HCT116 (cell line): Measurements from ENCODE around the gene SNAPC1. TPM values are rescaled to one million over a fixed set of nuclear protein-coding genes. Genes with fewer than 3 reads are reported as not detected.
A peak's percentile ranks its signal among the peaks of the same experiment; 100 is the strongest.

Experiments used
- ATAC-seq: fragments of 200-7000 bp; cut with Tn5 transposase; 2 replicates; pipeline ENCODE4 v1.9.1; 2020; ENCODE audit warnings: mild to moderate bottlenecking, moderate library complexity
- BruUV-seq: library from RNA; stranded (reverse); fragments of 400-500 nt; replicated peaks from 2 replicates; lab custom pipeline; 2021; lab: Mats Ljungman, UMichigan
- CTCF ChIA-PET: fragments of 300-600 bp; sonication (Branson Sonifier 250); formaldehyde crosslinking; loops from one replicate; lab custom pipeline; 2021; ENCODE audit warnings: antibody characterized with exemption; lab: Charles Lee
- POLR2A ChIA-PET: fragments of 300-600, 350-600 bp; sonication (Branson Sonifier 250); formaldehyde crosslinking; loops from one replicate; lab custom pipeline; 2021; ENCODE audit warnings: antibody characterized with exemption; lab: Charles Lee
- RAD21 ChIA-PET, 2 experiments: fragments of 300-600 bp; sonication (Branson Sonifier 250); formaldehyde crosslinking; loops; one replicate each; lab custom pipeline; 2023; ENCODE audit warnings: low total read pairs in 2 of 2; ENCODE audit not compliant: uncharacterized antibody in 2 of 2, unreplicated experiment in 2 of 2, low non-redundant PET in 1 of 2; lab: Charles Lee
- DNase-seq: peaks from one replicate; pipeline ENCODE4 v3.0.0-alpha.2; 2010; ENCODE audit warnings: low read depth, low spot score
- H2AFZ ChIP-seq: fragments of 200-600 bp; shearing (Covaris generic), sonication (generic); 2 replicates; pipeline ENCODE4 v1.6.1; 2017; ENCODE audit warnings: low read depth, mixed run types, mixed read lengths, antibody characterized with exemption, low read length; ENCODE audit not compliant: poor library complexity, severe bottlenecking
- H3K27ac ChIP-seq: 2 replicates; pipeline ENCODE4 v1.5.1; 2012; ENCODE audit warnings: low read depth, low read length
- H3K27me3 ChIP-seq: fragments of 200-600 bp; sonication (generic); 2 replicates; pipeline ENCODE4 v1.6.1; 2016; ENCODE audit warnings: mixed run types, low read length, mixed read lengths; ENCODE audit not compliant: insufficient read depth
- H3K36me3 ChIP-seq, 2 experiments: fragments of 200-500 bp in 1 of 2; fragments of 200-600 bp in 1 of 2; sonication (Bioruptor generic) in 1 of 2; sonication (generic) in 1 of 2; 2 replicates each; pipeline versions ENCODE4 v1.5.1 to v1.6.1; 2014 to 2016; ENCODE audit warnings: low read length in 2 of 2, inconsistent platforms in 1 of 2, mixed read lengths in 1 of 2, mixed run types in 1 of 2; ENCODE audit not compliant: insufficient read depth in 2 of 2, control insufficient read depth in 1 of 2
- H3K4me1 ChIP-seq, 2 experiments: fragments of 200-600 bp in 1 of 2; sonication (generic) in 1 of 2; 2 replicates each; pipeline versions ENCODE4 v1.5.1 to v1.6.1; 2012 to 2017; ENCODE audit warnings: low read length in 2 of 2, inconsistent platforms in 1 of 2, mild to moderate bottlenecking in 1 of 2, mixed read lengths in 1 of 2, mixed run types in 1 of 2, moderate library complexity in 1 of 2; ENCODE audit not compliant: insufficient read depth in 2 of 2, control insufficient read depth in 1 of 2
- H3K4me2 ChIP-seq: fragments of 200-600 bp; sonication (generic); 2 replicates; pipeline ENCODE4 v1.6.1; 2017; ENCODE audit warnings: mixed run types, low read length, mixed read lengths
- H3K4me3 ChIP-seq, 2 experiments: fragments of 200-600 bp in 1 of 2; sonication (generic) in 1 of 2; replicated peaks in 1 of 2; 2 replicates each; pipeline ENCODE4 v1.5.1; 2011 to 2016; ENCODE audit warnings: low read length in 2 of 2, control low read depth in 1 of 2, low read depth in 1 of 2, mild to moderate bottlenecking in 1 of 2, mixed read lengths in 1 of 2, mixed run types in 1 of 2
- H3K79me2 ChIP-seq: fragments of 200-600 bp; sonication (generic); 2 replicates; pipeline ENCODE4 v1.6.1; 2017; ENCODE audit warnings: mild to moderate bottlenecking, mixed run types, low read length, moderate library complexity, mixed read lengths; ENCODE audit not compliant: insufficient read depth
- H3K9ac ChIP-seq: fragments of 200-600 bp; sonication (generic); 2 replicates; pipeline ENCODE4 v1.6.1; 2016; ENCODE audit warnings: low read length, mixed read lengths
- H3K9me2 ChIP-seq: fragments of 200-600 bp; sonication (generic), shearing (Covaris generic); 2 replicates; pipeline ENCODE4 v1.6.1; 2017; ENCODE audit warnings: mixed run types, mild to moderate bottlenecking, moderate library complexity; ENCODE audit not compliant: insufficient read depth
- H3K9me3 ChIP-seq, 2 experiments: fragments of 200-500 bp in 1 of 2; fragments of 200-600 bp in 1 of 2; sonication (Bioruptor generic) in 1 of 2; sonication (generic) in 1 of 2; 2 replicates each; pipeline ENCODE4 v1.6.1; 2014 to 2017; ENCODE audit warnings: low read length in 2 of 2, mixed read lengths in 2 of 2, inconsistent platforms in 1 of 2, low read depth in 1 of 2, mild to moderate bottlenecking in 1 of 2, mixed run types in 1 of 2, moderate library complexity in 1 of 2; ENCODE audit not compliant: control insufficient read depth in 1 of 2, insufficient read depth in 1 of 2
- H4K20me1 ChIP-seq: fragments of 200-600 bp; sonication (generic), shearing (Covaris generic); 2 replicates; pipeline ENCODE4 v1.6.1; 2017; ENCODE audit warnings: mixed run types, mild to moderate bottlenecking, moderate library complexity; ENCODE audit not compliant: insufficient read depth
- RAD21 ChIP-seq: IDR thresholded peaks from 2 replicates; pipeline ENCODE4 v1.6.1; 2012; ENCODE audit warnings: low read depth, mild to moderate bottlenecking
- SP1 ChIP-seq: IDR thresholded peaks from 2 replicates; pipeline ENCODE4 v1.6.1; 2012; ENCODE audit warnings: low read depth
- YY1 ChIP-seq: IDR thresholded peaks from 2 replicates; pipeline ENCODE4 v1.6.1; 2011; ENCODE audit warnings: low read length, low read depth, moderate library complexity, mild to moderate bottlenecking; ENCODE audit not compliant: insufficient replicate concordance; ENCODE audit errors: extremely low read depth
- ZFX ChIP-seq: fragments of 450-650 bp; IDR thresholded peaks from 2 replicates; pipeline ENCODE4 v1.6.1; 2017
- intact Hi-C: fragments of 100-400 bp; cut with micrococcal nuclease; formaldehyde crosslinking; loops from 2 replicates; pipeline ENCODE4 v1.10.0; 2022
- total RNA-seq: library from RNA; stranded (reverse); gene quantifications from one replicate; pipeline ENCODE4 v1.2.1, GENCODE V29; 2021; ENCODE audit not compliant: unreplicated experiment
- TF ChIP-seq, protein P1 (sequence below): IDR thresholded peaks from 2 replicates; pipeline ENCODE4 v1.6.1; 2012; ENCODE audit warnings: low read depth
- TF ChIP-seq, protein P2 (sequence below), 3 experiments: fragments of 200-600 bp in 1 of 3; sonication (generic) in 1 of 3; IDR thresholded peaks in 2 of 3; conservative IDR thresholded peaks in 1 of 3; 2 replicates each; pipeline ENCODE4 v1.5.1; 2012 to 2017; ENCODE audit warnings: low read depth in 2 of 3, low read length in 2 of 3, antibody characterized with exemption in 1 of 3, borderline replicate concordance in 1 of 3, control low read depth in 1 of 3, mild to moderate bottlenecking in 1 of 3, mixed read lengths in 1 of 3, mixed run types in 1 of 3, moderate library complexity in 1 of 3; ENCODE audit not compliant: insufficient read depth in 1 of 3

The SNAPC1 gene
- total RNA-seq, 1 experiment from 2014 or later: 8.2 TPM

DNA sequence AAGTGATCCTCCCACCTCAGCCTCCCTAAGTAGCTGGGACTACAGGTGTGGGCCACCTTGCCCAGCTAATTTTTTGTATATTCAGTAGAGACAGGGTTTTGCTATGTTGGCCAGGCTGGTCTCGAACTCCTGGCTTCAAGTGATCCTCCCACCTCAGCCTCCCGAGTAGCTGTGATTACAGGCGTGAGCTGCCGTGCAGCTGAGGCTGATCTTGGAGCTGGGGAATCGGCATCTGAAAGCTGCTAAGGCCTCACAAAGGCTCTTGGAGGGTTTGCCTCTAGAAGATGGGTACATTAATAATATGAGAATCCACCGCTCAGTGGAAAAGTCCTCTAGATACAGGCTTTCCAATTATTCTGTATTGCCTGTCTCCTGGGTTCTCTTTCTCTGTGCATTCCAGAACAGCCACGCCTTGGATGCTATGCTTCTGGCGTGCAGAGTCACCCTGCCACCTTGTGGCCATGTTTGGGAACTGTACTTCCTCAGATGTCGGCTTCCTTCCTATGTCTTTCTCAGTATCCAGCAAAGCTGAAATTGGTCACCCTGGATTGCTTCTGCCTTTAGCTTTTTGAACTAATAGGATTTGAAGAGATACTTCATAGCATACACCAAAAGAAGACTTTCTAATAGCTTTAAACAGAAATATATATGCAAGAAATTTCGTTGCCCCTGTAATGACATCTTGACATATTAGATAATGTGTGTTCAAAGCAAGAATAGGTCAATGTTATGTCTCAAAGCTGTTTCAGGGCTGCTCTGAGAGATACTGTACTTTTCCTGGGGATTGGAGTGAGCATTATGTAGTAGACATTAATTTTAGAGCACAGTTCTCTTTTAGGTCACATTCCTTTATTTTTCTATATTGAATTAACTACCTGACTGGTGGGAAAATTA is 75.4 kb downstream of the SNAPC1 start:
- Histone ChIP-seq H3K9me3 (no peaks in the 10 kb centered on the region), H3K27ac (no peak overlapping the region), H3K4me3 (no peak overlapping the region), H3K4me2 (no peak overlapping the region)
- CTCF ChIA-PET: interaction anchor here (0.6 to 2.7 kb wide), 32 partner anchors 10 to 577 kb away, joined by 3 to 19 read pairs (median 4); partner anchors contain the start of gene SNAPC1
- TF ChIP-seq SP1 (no peak), RAD21 (peak; percentile 95), YY1 (no peak), ZFX (no peak)
- TF ChIP-seq, protein P1, sequence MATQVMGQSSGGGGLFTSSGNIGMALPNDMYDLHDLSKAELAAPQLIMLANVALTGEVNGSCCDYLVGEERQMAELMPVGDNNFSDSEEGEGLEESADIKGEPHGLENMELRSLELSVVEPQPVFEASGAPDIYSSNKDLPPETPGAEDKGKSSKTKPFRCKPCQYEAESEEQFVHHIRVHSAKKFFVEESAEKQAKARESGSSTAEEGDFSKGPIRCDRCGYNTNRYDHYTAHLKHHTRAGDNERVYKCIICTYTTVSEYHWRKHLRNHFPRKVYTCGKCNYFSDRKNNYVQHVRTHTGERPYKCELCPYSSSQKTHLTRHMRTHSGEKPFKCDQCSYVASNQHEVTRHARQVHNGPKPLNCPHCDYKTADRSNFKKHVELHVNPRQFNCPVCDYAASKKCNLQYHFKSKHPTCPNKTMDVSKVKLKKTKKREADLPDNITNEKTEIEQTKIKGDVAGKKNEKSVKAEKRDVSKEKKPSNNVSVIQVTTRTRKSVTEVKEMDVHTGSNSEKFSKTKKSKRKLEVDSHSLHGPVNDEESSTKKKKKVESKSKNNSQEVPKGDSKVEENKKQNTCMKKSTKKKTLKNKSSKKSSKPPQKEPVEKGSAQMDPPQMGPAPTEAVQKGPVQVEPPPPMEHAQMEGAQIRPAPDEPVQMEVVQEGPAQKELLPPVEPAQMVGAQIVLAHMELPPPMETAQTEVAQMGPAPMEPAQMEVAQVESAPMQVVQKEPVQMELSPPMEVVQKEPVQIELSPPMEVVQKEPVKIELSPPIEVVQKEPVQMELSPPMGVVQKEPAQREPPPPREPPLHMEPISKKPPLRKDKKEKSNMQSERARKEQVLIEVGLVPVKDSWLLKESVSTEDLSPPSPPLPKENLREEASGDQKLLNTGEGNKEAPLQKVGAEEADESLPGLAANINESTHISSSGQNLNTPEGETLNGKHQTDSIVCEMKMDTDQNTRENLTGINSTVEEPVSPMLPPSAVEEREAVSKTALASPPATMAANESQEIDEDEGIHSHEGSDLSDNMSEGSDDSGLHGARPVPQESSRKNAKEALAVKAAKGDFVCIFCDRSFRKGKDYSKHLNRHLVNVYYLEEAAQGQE: no peak
- TF ChIP-seq, protein P2, sequence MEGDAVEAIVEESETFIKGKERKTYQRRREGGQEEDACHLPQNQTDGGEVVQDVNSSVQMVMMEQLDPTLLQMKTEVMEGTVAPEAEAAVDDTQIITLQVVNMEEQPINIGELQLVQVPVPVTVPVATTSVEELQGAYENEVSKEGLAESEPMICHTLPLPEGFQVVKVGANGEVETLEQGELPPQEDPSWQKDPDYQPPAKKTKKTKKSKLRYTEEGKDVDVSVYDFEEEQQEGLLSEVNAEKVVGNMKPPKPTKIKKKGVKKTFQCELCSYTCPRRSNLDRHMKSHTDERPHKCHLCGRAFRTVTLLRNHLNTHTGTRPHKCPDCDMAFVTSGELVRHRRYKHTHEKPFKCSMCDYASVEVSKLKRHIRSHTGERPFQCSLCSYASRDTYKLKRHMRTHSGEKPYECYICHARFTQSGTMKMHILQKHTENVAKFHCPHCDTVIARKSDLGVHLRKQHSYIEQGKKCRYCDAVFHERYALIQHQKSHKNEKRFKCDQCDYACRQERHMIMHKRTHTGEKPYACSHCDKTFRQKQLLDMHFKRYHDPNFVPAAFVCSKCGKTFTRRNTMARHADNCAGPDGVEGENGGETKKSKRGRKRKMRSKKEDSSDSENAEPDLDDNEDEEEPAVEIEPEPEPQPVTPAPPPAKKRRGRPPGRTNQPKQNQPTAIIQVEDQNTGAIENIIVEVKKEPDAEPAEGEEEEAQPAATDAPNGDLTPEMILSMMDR (IDR thresholded peaks at IDR 0.05 in 2 of 3, conservative IDR thresholded peaks at IDR 0.05 in 1 of 3; ENCODE audit: borderline replicate concordance in 1 of 3, insufficient read depth in 1 of 3, low read depth in 2 of 3, low read length in 2 of 3): peak; percentile 78 to 96 (median 84); a peak in 5 of 6 replicates
- TF ChIP-seq, all 23 proteins: peak for 2
- Histone ChIP-seq H3K9ac (no peak overlapping the region), H3K27me3 (no peaks in the 10 kb centered on the region), H3K9me2 (no peaks in the 10 kb centered on the region), H3K4me1 (no peaks in the 10 kb centered on the region), H4K20me1 (no peaks in the 10 kb centered on the region), H2AFZ (peak overlapping the region; percentile 85), H3K36me3 (no peaks in the 10 kb centered on the region), H3K79me2 (no peaks in the 10 kb centered on the region)
- intact Hi-C loops: loop anchor here (1.0 to 10.0 kb wide), 7 partner anchors 85 to 573 kb away; no protein-coding TSS in a partner anchor
- ATAC-seq (peak; percentile 98), DNase-seq (peak; percentile 80)
- POLR2A ChIA-PET: interaction anchor here (1.0 to 1.3 kb wide), 2 partner anchors 275 to 312 kb away, joined by 3 read pairs; no protein-coding TSS in a partner anchor
- RAD21 ChIA-PET: interaction anchor here (0.5 to 1.3 kb wide), 8 partner anchors 24 to 1469 kb away, joined by 3 to 6 read pairs (median 4); partner anchors contain the start of gene SNAPC1 (in 1 of the 2)
- BruUV-seq: no TSS peak
